Neutrophil (primary cell): Measurements from ENCODE around the gene CARHSP1.

ENCODE experiments used
- H3K27ac ChIP-seq: fragments of 200-600 bp; sonication (generic); 2 replicates; pipeline ENCODE4 v1.5.1; 2016; ENCODE audit warnings: mild to moderate bottlenecking, moderate library complexity
- H3K27me3 ChIP-seq: fragments of 200-600 bp; sonication (generic); 2 replicates; pipeline ENCODE4 v1.6.0; 2016; ENCODE audit warnings: mild to moderate bottlenecking
- H3K36me3 ChIP-seq: fragments of 200-600 bp; sonication (generic); 2 replicates; pipeline ENCODE4 v1.5.1; 2017
- H3K4me1 ChIP-seq, 2 experiments: fragments of 200-600 bp in 1 of 2; sonication (generic) in 1 of 2; 1 replicate in 1 of 2; 2 replicates in 1 of 2; pipeline versions ENCODE4 v1.5.1 to v1.6.1; 2013 to 2016; ENCODE audit warnings: low read depth in 1 of 2, low read length in 1 of 2, mild to moderate bottlenecking in 1 of 2, moderate library complexity in 1 of 2; ENCODE audit not compliant: control insufficient read depth in 1 of 2, insufficient read depth in 1 of 2
- H3K4me3 ChIP-seq, 2 experiments: fragments of 200-600 bp in 1 of 2; sonication (generic) in 1 of 2; 1 replicate in 1 of 2; 2 replicates in 1 of 2; pipeline ENCODE4 v1.5.1; 2013 to 2016; ENCODE audit warnings: low read depth in 1 of 2, low read length in 1 of 2, mild to moderate bottlenecking in 1 of 2, moderate library complexity in 1 of 2
- H3K9me3 ChIP-seq: fragments of 200-600 bp; sonication (generic); 2 replicates; pipeline ENCODE4 v1.5.1; 2016
- TF ChIP-seq, protein P1 (sequence below): fragments of 200-600 bp; sonication (generic); IDR thresholded peaks from 2 replicates; pipeline ENCODE4 v1.5.1; 2016; ENCODE audit warnings: antibody characterized with exemption

CARHSP1 gene

DNA sequence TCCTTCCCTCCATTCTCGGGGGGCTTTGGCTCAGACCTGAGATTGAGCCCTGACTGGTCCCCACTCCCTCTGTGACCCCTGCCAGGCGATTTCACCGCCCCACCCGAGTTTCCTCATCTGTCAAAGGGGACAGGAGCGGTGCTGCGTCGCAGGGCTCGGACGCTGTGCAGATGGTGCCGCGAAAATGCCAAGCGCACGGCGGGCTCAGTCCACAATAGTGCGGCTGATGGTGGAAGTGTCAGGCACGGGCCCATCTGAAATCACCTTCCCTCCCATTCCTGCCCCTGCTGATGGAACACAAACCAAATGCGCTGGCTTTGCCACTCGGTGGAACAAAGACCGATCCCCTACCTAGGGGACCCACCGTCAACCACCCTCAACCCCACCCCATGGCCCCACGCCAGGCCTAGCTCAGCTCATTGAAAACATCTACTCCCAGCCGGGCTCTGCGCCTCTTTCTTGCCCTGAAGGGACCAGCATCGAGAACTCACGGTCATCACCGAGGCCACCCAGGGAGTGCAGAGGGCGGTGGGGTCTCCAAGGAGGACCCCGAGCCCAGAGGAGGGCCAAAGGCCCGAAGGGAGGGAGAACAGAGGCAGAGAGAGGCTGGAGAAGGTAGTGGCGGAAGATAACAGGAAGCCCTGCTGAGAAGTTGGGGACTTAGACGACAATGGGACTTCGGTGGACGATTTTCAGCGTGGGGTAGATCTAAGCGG lies 1.4 kb downstream of the CARHSP1 start:
- Histone ChIP-seq H3K9me3 (no peaks in the 10 kb centered on the region), H3K27me3 (no peaks in the 10 kb centered on the region), H3K4me1 (peaks cover 33 to 41% of the 10 kb centered on the region in 2 experiments), H3K36me3 (peaks cover 6% of the 10 kb centered on the region), H3K27ac (peak overlapping the region; percentile 94), H3K4me3 (peak overlapping the region; percentile 77 to 90)
- TF ChIP-seq, protein P1, sequence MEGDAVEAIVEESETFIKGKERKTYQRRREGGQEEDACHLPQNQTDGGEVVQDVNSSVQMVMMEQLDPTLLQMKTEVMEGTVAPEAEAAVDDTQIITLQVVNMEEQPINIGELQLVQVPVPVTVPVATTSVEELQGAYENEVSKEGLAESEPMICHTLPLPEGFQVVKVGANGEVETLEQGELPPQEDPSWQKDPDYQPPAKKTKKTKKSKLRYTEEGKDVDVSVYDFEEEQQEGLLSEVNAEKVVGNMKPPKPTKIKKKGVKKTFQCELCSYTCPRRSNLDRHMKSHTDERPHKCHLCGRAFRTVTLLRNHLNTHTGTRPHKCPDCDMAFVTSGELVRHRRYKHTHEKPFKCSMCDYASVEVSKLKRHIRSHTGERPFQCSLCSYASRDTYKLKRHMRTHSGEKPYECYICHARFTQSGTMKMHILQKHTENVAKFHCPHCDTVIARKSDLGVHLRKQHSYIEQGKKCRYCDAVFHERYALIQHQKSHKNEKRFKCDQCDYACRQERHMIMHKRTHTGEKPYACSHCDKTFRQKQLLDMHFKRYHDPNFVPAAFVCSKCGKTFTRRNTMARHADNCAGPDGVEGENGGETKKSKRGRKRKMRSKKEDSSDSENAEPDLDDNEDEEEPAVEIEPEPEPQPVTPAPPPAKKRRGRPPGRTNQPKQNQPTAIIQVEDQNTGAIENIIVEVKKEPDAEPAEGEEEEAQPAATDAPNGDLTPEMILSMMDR, result no peak

DNA sequence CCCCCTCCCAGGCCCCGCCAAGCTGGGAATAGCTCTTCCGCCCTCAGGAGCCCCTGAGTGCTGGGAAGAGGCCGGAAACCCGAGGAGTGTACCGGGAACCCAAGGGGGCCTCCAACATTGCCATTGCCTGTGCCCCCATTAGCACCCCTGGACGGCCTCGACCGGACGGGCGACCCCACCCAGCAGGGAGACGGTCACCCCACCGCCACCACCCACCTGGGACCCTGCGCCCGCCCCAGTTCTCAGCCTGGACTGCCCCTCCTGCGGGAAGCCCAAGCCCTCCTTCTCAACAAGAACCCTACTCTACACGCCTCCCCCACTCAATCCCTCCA lies 2.0 kb downstream of the CARHSP1 start:
- no peak overlapping the region for H3K27ac ChIP-seq
- H3K36me3 ChIP-seq, result peaks cover 6% of the 10 kb centered on the region
- H3K4me1 ChIP-seq, result peaks cover 33 to 41% of the 10 kb centered on the region in 2 experiments
- TF ChIP-seq, protein P1, result no peak
- H3K27me3 ChIP-seq, result no peaks in the 10 kb centered on the region
- no peaks in the 10 kb centered on the region for H3K9me3 ChIP-seq
- peak overlapping the region; percentile 77 to 90 for H3K4me3 ChIP-seq

DNA sequence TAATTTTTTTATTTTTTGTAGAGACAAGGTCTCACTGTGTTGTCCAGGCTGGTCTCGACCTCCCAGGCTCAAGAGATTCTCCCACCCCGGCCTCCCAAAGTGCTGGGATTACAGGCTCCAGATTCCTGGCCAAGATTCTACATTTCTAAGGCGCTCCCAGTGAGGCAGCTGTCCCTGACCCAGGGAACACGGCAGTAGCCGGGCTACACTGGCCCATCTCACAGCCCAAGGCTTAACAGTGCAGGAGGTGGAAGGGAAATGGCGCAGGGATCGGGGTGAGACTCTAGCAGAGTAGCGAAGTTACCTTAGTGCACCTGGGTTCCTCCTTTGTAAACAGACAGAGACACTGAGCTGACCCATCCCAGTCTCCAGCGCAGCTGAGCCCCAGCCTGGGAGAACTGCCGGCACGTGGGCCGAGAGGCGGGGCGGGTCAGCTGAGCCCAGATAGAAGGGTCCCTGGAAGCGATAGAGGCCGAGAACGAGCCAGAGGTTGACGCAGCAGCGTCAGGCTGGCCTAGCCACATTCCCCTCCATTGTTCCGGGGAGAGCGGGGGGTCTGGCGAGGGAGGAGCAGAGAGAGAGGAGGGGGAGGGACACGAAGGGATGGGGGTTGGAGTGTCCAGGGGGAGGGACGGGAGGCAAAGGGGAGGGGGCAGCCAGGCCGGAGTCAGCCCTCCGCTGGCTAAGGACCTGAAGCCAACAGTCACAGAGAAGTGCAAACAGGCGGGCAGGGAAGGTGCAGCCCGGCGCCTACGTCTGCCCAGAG lies 2.5 kb downstream of the CARHSP1 start:
- H3K4me1 ChIP-seq, result peaks cover 32 to 40% of the 10 kb centered on the region in 2 experiments
- no peaks in the 10 kb centered on the region for H3K27me3 ChIP-seq
- TF ChIP-seq, protein P1, result no peak
- no peaks in the 10 kb centered on the region for H3K9me3 ChIP-seq
- H3K4me3 ChIP-seq, result peak overlapping the region in 1 of 2 experiments; percentile 77
- H3K36me3 ChIP-seq, result peaks cover 6% of the 10 kb centered on the region
- H3K27ac ChIP-seq, result no peak overlapping the region

DNA sequence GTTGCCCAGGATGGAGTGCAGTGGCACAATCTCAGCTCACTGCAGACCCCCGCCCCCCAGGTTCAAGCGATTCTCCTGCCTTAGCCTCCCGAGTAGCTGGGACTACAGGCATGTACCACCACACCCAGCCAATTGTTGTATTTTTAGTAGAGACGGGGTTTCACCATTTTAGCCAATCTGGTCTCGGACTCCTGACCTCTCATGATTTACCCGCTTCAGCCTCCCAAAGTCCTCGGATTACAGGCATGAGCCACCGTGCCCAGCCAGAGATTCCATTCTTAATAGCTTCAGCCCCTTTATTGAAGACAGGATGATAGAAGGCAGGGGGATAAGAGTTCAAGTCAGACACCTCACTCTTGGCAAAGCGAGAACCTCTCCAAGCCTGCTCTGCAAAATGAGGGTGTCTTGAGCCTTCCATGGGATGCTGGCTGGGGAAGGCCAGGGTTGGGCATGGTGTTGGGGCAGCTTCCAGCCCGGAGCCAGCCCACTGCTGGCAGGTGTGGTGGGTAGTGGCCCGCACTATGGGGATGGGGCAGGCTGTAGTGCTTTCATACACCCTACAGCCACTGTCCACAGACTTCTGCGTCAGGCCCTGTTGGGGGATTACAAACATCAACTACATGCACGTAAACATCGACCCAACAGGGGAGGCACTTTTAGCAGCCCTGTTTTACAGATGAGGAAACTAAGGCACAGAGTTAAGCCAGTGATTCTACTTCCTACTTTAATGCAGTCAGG lies 3.5 kb downstream of the CARHSP1 start:
- TF ChIP-seq, protein P1, result no peak
- Histone ChIP-seq H3K36me3 (peaks cover 6% of the 10 kb centered on the region), H3K4me1 (peaks cover 22 to 30% of the 10 kb centered on the region in 2 experiments), H3K27me3 (no peaks in the 10 kb centered on the region), H3K9me3 (no peaks in the 10 kb centered on the region), H3K27ac (no peak overlapping the region), H3K4me3 (no peak overlapping the region)

DNA sequence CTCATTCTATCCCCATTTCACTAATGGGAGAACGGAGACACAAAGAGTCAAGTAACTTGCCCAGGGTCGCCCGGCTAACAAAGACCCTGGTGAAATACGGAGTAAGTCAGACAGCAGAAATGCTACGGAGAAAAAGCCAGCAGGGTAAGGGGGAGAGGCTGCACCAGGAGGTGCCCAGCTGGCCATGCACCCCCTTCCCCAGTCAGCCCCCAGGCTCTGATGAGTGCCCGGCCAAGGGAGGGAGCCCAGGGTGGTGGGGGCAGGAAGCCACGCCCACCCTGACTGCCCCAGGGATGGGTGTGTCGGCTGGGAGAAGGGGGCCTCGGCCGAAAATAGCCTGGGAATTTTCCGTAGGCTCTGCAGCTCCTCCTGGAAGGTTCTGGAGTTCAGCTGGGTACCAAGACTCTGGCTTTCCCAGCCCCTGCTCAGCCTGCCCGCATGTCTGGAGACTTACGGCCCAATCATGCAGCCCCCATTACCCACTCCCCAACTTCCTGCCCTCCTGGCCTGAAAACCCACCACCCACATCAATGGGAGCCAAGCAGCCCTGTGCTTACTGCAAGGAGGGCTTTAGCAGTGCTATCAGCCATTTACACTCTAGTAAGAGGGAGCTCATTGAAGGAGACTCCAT lies 4.2 kb downstream of the CARHSP1 start:
- H3K9me3 ChIP-seq, result no peaks in the 10 kb centered on the region
- peaks cover 6% of the 10 kb centered on the region for H3K36me3 ChIP-seq
- TF ChIP-seq, protein P1, result no peak
- no peaks in the 10 kb centered on the region for H3K27me3 ChIP-seq
- H3K4me1 ChIP-seq, result peaks cover 21 to 26% of the 10 kb centered on the region in 2 experiments
- H3K4me3 ChIP-seq, result no peak overlapping the region
- no peak overlapping the region for H3K27ac ChIP-seq
